Glutamatergic neuron (in vitro differentiated cells): ENCODE measurements around the gene CHST9. TPM values are rescaled to one million over a fixed set of nuclear protein-coding genes. Genes with fewer than 3 reads are reported as not detected.

Experiments used
- DNase-seq: peaks from one replicate; pipeline ENCODE4 v3.0.0; 2022
- H3K27ac Mint-ChIP-seq: one replicate; pipeline ENCODE4 v1.8.0; 2020; ENCODE audit warnings: mild to moderate bottlenecking, mixed read lengths, inconsistent platforms; ENCODE audit not compliant: unreplicated experiment
- H3K27me3 Mint-ChIP-seq: one replicate; pipeline ENCODE4 v1.8.0; 2020; ENCODE audit warnings: mild to moderate bottlenecking, moderate library complexity, mixed read lengths, inconsistent platforms; ENCODE audit not compliant: unreplicated experiment
- H3K36me3 Mint-ChIP-seq: one replicate; pipeline ENCODE4 v1.8.0; 2020; ENCODE audit warnings: mild to moderate bottlenecking, mixed read lengths, inconsistent platforms; ENCODE audit not compliant: unreplicated experiment
- H3K4me1 Mint-ChIP-seq: one replicate; pipeline ENCODE4 v1.8.0; 2020; ENCODE audit warnings: mild to moderate bottlenecking, low read depth, mixed read lengths, inconsistent platforms; ENCODE audit not compliant: unreplicated experiment
- H3K4me3 Mint-ChIP-seq: one replicate; pipeline ENCODE4 v1.8.0; 2020; ENCODE audit warnings: mild to moderate bottlenecking, mixed read lengths, inconsistent platforms; ENCODE audit not compliant: unreplicated experiment
- H3K9me3 Mint-ChIP-seq: one replicate; pipeline ENCODE4 v1.8.0; 2020; ENCODE audit warnings: mild to moderate bottlenecking, moderate library complexity, mixed read lengths, inconsistent platforms; ENCODE audit not compliant: unreplicated experiment
- CTCF ChIP-seq: fragments of 200-600 bp; sonication (generic); IDR thresholded peaks from one replicate; pipeline ENCODE4 v1.5.0; 2021; ENCODE audit not compliant: partially characterized antibody, unreplicated experiment
- total RNA-seq: library from RNA; stranded (reverse); fragmentation: NEBNext Ultra II Directional; extraction: Animal tissue kit (Norgen Biotek cat#: 25700); gene quantifications from one replicate; pipeline ENCODE4 v1.2.1, GENCODE V29; 2021; ENCODE audit not compliant: unreplicated experiment

CHST9 gene
- total RNA-seq, 1 donor from 2014 or later, result not detected

DNA sequence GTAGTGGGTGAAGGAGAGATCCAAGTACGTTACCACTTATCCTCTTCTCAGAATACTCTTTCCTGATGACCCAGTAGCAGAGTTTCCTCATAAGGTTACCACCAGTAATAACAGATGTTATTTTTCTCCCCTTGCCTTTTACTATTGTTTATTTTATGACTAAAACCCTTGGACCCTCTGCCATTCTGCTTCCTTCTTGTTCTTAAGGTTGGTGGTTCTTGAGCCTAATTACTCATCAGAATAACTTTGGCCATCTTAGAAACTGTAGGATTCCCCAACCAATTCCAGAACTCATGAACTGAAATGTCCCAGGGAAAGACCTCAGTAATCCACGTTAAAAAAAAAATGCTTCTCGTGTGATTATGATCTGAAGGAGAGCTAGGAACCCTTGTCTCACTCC is 64.9 kb downstream of the CHST9 start:
- H3K27ac Mint-ChIP-seq, result no peak overlapping the region
- no peaks in the 10 kb centered on the region for H3K36me3 Mint-ChIP-seq
- H3K4me1 Mint-ChIP-seq, result no peaks in the 10 kb centered on the region
- no peak for DNase-seq
- H3K4me3 Mint-ChIP-seq, result no peak overlapping the region
- TF ChIP-seq CTCF, result no peak
- no peaks in the 10 kb centered on the region for H3K9me3 Mint-ChIP-seq
- H3K27me3 Mint-ChIP-seq, result no peaks in the 10 kb centered on the region

DNA sequence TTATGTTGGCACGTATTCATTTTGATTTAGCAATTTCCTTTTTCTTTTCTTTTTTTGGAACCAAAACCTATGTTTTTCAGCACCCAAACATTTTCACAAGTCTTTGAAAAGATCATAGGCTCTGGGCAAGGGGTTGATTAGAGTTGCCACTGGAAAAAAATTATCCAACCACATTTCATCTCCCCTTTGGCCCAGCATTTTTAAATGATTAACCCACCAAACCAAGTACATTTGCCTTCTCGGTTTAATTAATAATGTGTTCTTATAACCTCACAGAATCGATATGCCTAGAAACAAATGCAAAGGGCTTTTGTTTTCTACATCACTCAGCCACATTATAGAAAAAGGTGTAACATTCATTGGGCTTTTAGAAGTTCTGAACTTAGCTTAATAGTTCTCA is 66.1 kb downstream of the CHST9 start:
- Mint-ChIP-seq H3K4me1 (no peaks in the 10 kb centered on the region), H3K36me3 (no peaks in the 10 kb centered on the region), H3K9me3 (no peaks in the 10 kb centered on the region), H3K27ac (no peak overlapping the region), H3K4me3 (no peak overlapping the region), H3K27me3 (peaks cover 2% of the 10 kb centered on the region)
- no peak for TF ChIP-seq CTCF
- no peak for DNase-seq

DNA sequence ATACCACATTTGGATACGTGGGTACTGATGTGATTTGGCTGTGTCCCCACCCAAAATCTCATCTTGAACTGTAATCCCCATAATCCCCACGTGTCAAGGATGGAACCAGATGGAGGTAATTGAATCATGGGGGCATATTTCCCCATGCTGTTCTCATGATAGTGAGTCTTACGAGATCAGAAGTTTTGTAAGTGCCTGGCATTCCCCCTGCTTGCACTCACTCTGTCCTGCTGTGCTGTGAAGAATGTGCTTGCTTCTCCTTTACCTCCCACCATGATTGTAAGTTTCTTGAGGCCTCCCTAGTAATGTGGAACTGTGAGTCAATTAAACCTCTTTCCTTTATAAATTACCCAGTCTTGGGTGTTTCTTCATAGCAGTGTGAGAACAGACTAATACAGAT is 70.3 kb downstream of the CHST9 start:
- Mint-ChIP-seq H3K4me3 (no peak overlapping the region), H3K27ac (no peak overlapping the region), H3K9me3 (no peaks in the 10 kb centered on the region), H3K4me1 (peaks cover 3% of the 10 kb centered on the region), H3K27me3 (peaks cover 2% of the 10 kb centered on the region), H3K36me3 (no peaks in the 10 kb centered on the region)
- DNase-seq, result no peak
- TF ChIP-seq CTCF, result no peak

DNA sequence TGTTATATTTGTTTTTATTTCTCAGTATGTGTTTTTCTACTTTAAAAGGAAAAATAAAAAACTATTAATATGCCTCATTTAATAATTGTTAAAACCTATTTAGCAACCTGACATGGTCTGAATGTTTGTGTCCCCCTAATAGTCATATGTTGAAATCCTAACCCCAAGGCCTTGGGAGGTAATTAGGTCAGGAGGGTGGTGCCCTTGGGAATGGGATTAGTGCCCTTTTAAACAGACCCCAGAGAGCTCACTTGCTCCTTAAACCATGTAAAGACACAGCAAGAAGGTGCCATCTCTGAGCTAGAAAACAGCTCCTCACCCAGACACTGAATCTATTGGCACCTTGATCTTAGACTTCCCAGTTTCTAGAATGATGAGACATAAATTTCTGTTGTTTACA is 71.8 kb downstream of the CHST9 start:
- Mint-ChIP-seq H3K4me1 (peaks cover 9% of the 10 kb centered on the region), H3K36me3 (no peaks in the 10 kb centered on the region), H3K9me3 (no peaks in the 10 kb centered on the region), H3K27me3 (peaks cover 2% of the 10 kb centered on the region), H3K4me3 (no peak overlapping the region), H3K27ac (no peak overlapping the region)
- no peak for DNase-seq
- no peak for TF ChIP-seq CTCF

- Mint-ChIP-seq H3K27me3 (peaks cover 2% of the 10 kb centered on the region), H3K4me3 (no peak overlapping the region), H3K36me3 (no peaks in the 10 kb centered on the region), H3K4me1 (peaks cover 9% of the 10 kb centered on the region), H3K9me3 (no peaks in the 10 kb centered on the region), H3K27ac (no peak overlapping the region)
- TF ChIP-seq CTCF, result no peak
- no peak for DNase-seq
Measured at GRCh38 chr18:27110319-27110718, 74.8 kb downstream of the CHST9 start.
